ENCODE measurements around the gene PPP1R1A.

Gene PPP1R1A

DNA sequence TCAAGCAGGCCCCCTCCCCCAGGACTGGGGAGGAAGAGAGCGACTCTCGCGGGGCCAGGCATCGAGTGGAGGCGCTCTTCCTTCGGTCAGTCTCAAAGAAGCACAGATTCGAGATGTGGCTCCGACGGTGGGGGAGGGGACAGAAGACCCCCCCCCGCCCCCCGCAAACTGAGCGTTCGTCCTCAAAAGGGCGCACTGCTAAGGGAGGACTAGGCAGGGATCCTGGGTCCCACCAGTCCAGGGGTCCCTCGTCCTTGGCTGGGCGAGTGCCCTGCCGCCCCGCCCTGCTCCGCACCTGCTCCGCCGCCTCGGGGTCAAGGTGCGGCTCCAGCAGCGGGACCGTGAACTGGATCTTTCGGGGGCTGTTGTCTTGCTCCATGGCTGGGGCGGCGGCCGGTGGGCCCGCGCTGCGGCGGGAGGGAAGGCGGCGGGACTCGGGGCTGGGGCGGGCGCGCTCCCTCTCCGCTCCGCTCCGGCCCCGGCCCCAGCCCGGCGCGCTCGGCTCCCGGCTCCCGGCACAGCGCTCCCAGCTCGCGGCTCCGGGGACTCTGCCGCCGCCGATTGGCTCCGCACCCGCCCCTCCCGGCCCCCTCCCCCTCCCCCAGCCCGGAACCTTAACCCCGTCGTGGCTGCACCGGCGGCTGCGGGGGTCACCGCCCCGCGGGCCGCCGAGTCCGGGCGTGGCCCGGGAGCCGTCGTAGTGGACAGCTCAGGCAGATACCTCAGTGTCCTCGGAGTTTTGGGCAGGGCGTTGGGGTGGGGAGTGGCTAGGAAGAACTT, at the start of gene PPP1R1A:
TSS of gene PPP1R1A (minus strand) at position 550 of the 780 bp plus-strand sequence. CDS start at position 379, 171 bp downstream.
- DNase-seq (ENCODE audit: low read depth), result no peak

DNA sequence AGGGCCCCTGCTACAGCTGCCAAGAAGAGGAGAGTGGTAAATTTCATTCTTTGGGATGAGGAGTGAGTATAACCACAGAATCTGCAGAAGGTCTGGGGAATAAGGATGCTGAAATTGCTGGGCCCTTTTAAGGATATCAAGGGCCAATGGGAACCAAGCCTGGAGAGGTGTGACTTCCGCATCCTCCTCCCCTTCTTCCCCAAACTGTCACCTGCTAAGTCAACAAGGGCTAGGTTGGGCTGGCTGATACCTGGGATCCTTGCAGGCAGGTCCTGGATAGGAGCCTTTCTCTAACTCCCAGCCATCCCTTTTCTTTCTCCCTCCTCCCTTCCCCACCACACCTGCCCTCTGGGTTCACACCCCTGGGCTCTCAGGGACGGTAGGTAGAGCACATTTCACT, 46.3 kb upstream of the PPP1R1A start, which contains the start of gene LACRT:
TSS of gene LACRT (minus strand) at position 101 of the 400 bp plus-strand sequence. CDS start at position 47, 54 bp downstream.
- DNase-seq (ENCODE audit: low read depth), result no peak

DNA sequence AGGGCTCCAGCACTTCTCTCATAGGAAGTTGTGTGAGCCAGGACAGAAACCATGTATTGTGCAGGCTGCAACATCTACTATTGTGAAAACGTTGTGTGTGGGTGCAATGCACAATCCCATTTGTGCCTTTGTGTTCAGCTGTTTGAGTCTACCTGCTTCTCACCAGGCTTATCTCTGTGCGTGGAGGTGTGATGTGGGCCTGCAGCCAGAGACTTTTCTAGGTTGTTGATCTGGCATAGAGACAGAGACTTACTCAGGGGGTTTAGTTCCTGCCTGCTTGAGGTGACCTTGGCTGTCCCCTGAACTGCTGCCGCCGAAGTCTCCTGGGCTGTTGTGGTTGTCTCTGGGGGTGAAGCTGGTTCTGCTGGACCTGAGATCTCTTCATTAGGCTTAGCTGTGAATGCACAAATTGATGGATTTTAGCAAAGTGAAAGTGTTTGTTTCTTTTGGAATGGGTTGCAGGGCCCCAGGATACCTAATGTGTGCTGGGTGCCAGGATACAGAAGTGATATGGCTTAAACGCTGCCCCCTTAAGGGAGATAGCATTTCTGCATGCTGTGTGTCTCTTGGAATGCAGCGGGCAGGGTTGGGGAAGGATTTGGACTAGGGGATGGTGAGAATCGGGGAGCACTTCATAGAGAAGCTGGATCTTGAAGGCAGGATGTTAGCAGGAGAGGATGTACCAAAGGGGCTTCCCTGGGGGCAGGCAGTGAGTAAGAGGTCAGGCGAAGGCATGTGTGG, 43.7 kb upstream of the PPP1R1A start:
- DNase-seq (ENCODE audit: low read depth), result no peak

GRCh38 chr12:54631551-54631950, 43.1 kb upstream of the PPP1R1A start:
- DNase-seq (ENCODE audit: low read depth), result no peak

GRCh38 chr12:54629925-54630324, 41.5 kb upstream of the PPP1R1A start:
- DNase-seq (ENCODE audit: low read depth), result no peak

DNA sequence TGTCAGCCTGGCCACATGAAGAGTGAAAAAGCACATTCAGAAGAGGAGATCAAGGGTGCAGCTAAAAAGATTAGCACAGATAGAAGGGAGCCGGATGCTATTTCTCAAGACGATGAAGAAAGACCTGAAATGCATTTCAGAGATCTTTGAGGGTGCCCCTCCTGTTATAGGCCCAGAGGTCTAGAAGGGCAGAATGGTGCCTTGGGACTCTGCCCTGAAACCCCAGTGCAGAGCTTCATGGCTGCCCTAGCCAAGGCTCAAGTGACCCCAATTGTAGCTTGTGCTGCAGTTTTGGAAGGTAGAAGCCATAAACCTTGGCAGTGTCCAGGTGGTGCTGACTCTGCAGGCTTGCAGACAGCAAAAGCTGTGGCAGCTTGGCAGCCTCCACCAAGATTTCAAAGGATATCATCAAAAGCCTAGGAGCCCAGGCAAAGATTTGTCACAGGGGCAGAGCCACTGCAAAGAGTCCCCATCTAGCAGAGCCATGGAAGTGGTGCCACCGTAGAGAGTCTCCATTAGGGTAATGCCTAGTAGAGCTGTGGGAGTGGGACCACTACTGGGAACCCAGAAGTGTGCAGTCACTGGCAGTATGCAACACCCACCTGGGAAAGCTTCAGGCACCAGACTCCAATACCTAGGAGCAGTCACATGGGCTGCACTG, 39.9 kb upstream of the PPP1R1A start:
- no peak for DNase-seq (ENCODE audit: low read depth)

GRCh38 chr12:54627304-54627703, 38.8 kb upstream of the PPP1R1A start:
- DNase-seq (ENCODE audit: low read depth), result no peak

DNA sequence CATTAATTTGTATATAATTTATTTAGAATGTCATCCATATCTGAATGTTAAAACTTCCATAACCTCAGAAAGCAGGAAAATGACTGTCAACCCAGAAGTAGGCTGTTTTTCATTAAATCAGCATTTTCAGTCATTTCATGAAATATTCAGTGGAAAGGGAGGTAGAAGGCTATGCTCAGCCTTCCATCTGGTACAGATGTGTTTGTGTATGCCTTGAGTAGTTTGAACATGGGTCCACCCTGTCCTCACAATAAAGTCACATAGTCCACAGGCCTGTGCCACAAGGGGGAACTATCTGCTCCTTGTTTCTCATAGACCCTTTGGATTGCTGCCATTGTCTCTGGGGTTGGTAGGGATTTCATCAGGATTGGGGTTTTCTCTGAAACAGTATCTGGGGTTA, 37.1 kb upstream of the PPP1R1A start:
- DNase-seq (ENCODE audit: low read depth), result no peak

GRCh38 chr12:54624315-54625279, 36.1 kb upstream of the PPP1R1A start:
- DNase-seq (ENCODE audit: low read depth), result no peak

GRCh38 chr12:54622463-54623183, 34.2 kb upstream of the PPP1R1A start:
- DNase-seq (ENCODE audit: low read depth), result no peak

GRCh38 chr12:54616933-54617680, 28.6 kb upstream of the PPP1R1A start:
- DNase-seq (ENCODE audit: low read depth), result no peak

GRCh38 chr12:54612225-54612750, 23.8 kb upstream of the PPP1R1A start:
- DNase-seq (ENCODE audit: low read depth), result no peak

DNA sequence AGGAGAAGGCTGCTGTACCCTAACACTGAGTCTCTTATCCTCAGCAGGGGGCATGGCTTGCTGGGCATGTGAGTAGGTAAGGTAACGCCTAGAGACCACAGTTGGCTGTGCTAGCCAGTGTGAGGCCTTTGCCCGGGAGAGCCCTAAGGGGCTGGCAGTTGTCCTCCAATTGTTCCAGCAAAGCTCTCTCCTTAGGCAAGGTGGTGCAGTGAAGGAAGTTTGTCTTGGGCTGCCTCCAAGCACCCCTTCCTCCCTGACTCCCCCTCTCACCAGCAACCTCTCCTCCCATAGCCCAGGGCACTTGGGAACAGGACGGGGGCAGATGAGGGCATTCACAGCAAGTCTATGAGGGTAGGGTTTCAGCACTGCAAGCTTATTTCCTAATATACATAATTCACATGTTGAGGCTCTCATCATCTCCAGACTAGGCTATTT, 23.3 kb upstream of the PPP1R1A start:
- no peak for DNase-seq (ENCODE audit: low read depth)

DNA sequence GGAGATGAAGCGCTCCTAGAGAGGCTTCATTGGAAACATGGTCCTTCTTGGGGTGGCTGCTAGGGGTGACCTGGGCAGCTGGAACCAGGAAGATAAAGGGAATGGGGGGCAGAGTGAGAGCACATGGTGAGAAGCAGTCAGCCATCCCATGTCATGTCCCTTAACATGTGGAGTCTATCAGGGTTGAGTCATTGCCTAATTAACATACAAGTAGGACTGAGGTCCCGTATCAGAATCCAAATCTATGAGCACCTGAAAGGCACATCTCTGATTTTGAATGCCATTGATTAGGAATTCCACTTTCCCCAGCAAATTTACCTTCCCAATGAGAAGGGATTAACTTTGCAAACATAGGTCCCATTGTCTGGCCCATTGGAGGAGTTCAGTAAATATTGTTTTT, 20.3 kb upstream of the PPP1R1A start:
- no peak for DNase-seq (ENCODE audit: low read depth)

- no peak for DNase-seq (ENCODE audit: low read depth)
Observed at GRCh38 chr12:54608156-54608555, 19.7 kb upstream of the PPP1R1A start.

GRCh38 chr12:54606556-54606955, 18.1 kb upstream of the PPP1R1A start:
- DNase-seq (ENCODE audit: low read depth), result no peak

- no peak for DNase-seq (ENCODE audit: low read depth)
Observed at GRCh38 chr12:54605138-54605970, 16.9 kb upstream of the PPP1R1A start.

GRCh38 chr12:54604436-54604835, 16.0 kb upstream of the PPP1R1A start:
- DNase-seq (ENCODE audit: low read depth), result no peak

DNA sequence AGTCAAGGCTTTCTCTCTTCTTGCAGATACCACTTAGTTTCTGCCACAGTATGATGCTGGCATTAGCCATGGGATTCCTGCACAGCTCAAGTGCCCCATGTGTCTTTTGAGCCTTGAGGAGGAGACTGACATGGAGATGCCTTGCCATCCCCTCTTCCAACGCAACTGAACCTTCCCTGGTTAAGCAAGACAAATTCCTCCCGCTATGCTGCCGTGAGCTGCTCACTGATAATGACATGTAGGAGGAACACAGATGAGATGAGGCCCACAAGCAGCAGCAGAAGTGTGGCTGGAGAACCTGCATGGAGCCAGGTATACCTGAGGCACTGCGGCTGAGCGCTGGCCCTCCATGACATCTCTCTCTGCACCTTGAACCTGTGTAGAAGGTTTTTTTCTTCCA, 15.4 kb upstream of the PPP1R1A start:
- no peak for DNase-seq (ENCODE audit: low read depth)

All from stimulated activated CD8-positive, alpha-beta memory T cell treated with anti-CD3 and anti-CD28 coated beads, Interleukin-15, amount 100 ng/mL, for 1 hour (primary cell).